Stimulated activated CD4-positive, alpha-beta T cell treated with anti-CD3 and anti-CD28 coated beads, Interleukin-12 subunit alpha, Interleukin-12 subunit beta, amount 100 ng/mL, for 4 hours (primary cell): Measurements from ENCODE around the gene PGPEP1.
"Not testable (repeated sequence)": the region's sequence is repeated elsewhere in the genome, so short reads cannot be mapped to it uniquely, and the experiment has no call there.

Source experiments
- DNase-seq: peaks from one replicate; pipeline ENCODE4 v3.0.0-alpha.2; 2020

The PGPEP1 gene

GRCh38 chr19:18396471-18397241 is 56.3 kb downstream of the PGPEP1 start:
- DNase-seq = no peak

GRCh38 chr19:18397242-18398202 is 57.1 kb downstream of the PGPEP1 start, which contains the start of gene LRRC25:
LRRC25 (minus strand) TSS chr19:18397622; CDS start chr19:18396963, 659 bp downstream.
- no peak for DNase-seq

- no peak for DNase-seq
Measured at GRCh38 chr19:18399008-18399407, 58.6 kb downstream of the PGPEP1 start.

- DNase-seq = no peak
Measured at GRCh38 chr19:18401580-18402112, 61.2 kb downstream of the PGPEP1 start.

- DNase-seq = not testable (repeated sequence)
Measured at GRCh38 chr19:18402455-18403248, 62.3 kb downstream of the PGPEP1 start.

- not testable (repeated sequence) for DNase-seq
Measured at GRCh38 chr19:18405754-18406153, 65.4 kb downstream of the PGPEP1 start.

GRCh38 chr19:18406749-18407148 is 66.4 kb downstream of the PGPEP1 start:
- no peak for DNase-seq

- no peak for DNase-seq
Measured at GRCh38 chr19:18408053-18408476, 67.7 kb downstream of the PGPEP1 start.

- no peak for DNase-seq
Measured at GRCh38 chr19:18412610-18413239, 72.3 kb downstream of the PGPEP1 start.

GRCh38 chr19:18414504-18415177 is 74.2 kb downstream of the PGPEP1 start:
- DNase-seq = no peak

- DNase-seq = no peak
Measured at GRCh38 chr19:18415178-18415867, 74.9 kb downstream of the PGPEP1 start.

GRCh38 chr19:18416778-18417249 is 76.4 kb downstream of the PGPEP1 start:
- DNase-seq = peak; percentile 50

- no peak for DNase-seq
Measured at GRCh38 chr19:18417250-18418028, 77.0 kb downstream of the PGPEP1 start.

GRCh38 chr19:18418029-18418482 is 77.7 kb downstream of the PGPEP1 start:
- no peak for DNase-seq

- no peak for DNase-seq
Measured at GRCh38 chr19:18418483-18419194, 78.2 kb downstream of the PGPEP1 start.

- DNase-seq = peak; percentile 66
Measured at GRCh38 chr19:18419195-18419698, 78.8 kb downstream of the PGPEP1 start, which contains the start of gene SSBP4. SSBP4 (plus strand) TSS chr19:18419398; CDS start chr19:18419649, 251 bp downstream.
